NCI-H524 (cell line): ENCODE data around the gene FAS.
A peak's percentile ranks its signal among the peaks of the same experiment; 100 is the strongest.
"Not testable (repeated sequence)": the region's sequence is repeated elsewhere in the genome, so short reads cannot be mapped to it uniquely, and the experiment has no call there.

Source experiments
- DNase-seq, 2 experiments: peaks; one replicate each; lab custom pipeline; 2025; lab: John Stamatoyannopoulos, UW

Gene FAS

GRCh38 chr10:88992921-88993524, 2.4 kb downstream of the FAS start:
- DNase-seq = no peak

- DNase-seq = no peak
These were observed 3.4 kb downstream of the FAS start for GRCh38 chr10:88994019-88994418.

- no peak for DNase-seq
These were observed 4.7 kb downstream of the FAS start for GRCh38 chr10:88995156-88995876.

GRCh38 chr10:88996927-88997326, 6.3 kb downstream of the FAS start:
- DNase-seq = no peak

GRCh38 chr10:88999625-89000024, 9.0 kb downstream of the FAS start:
- DNase-seq = no peak

- no peak for DNase-seq
These were observed 10.6 kb downstream of the FAS start for GRCh38 chr10:89001024-89001728.

- no peak for DNase-seq
These were observed 11.1 kb downstream of the FAS start for GRCh38 chr10:89001729-89002072.

GRCh38 chr10:89002226-89002978, 11.8 kb downstream of the FAS start:
- DNase-seq = no peak

- no peak for DNase-seq
These were observed 12.7 kb downstream of the FAS start for GRCh38 chr10:89003344-89003743.

- no peak for DNase-seq
These were observed 16.7 kb downstream of the FAS start for GRCh38 chr10:89007129-89007893.

- not testable (repeated sequence) for DNase-seq
These were observed 28.2 kb downstream of the FAS start for GRCh38 chr10:89018700-89019346.

- no peak for DNase-seq
These were observed 29.1 kb downstream of the FAS start for GRCh38 chr10:89019569-89020327.

- not testable (repeated sequence) for DNase-seq
These were observed 30.9 kb downstream of the FAS start for GRCh38 chr10:89021526-89021925.

GRCh38 chr10:89022734-89023133, 32.1 kb downstream of the FAS start:
- no peak for DNase-seq

GRCh38 chr10:89025453-89025852, 34.9 kb downstream of the FAS start:
- DNase-seq = no peak

- DNase-seq = no peak
These were observed 38.6 kb downstream of the FAS start for GRCh38 chr10:89029181-89029580.

GRCh38 chr10:89029785-89030437, 39.3 kb downstream of the FAS start:
- DNase-seq = peak; percentile 3 to 6

GRCh38 chr10:89030791-89031190, 40.2 kb downstream of the FAS start:
- no peak for DNase-seq

GRCh38 chr10:89032141-89032891, 41.7 kb downstream of the FAS start:
- no peak for DNase-seq
